ENCODE measurements around the gene HPS4.
"Not testable (repeated sequence)": the region's sequence is repeated elsewhere in the genome, so short reads cannot be mapped to it uniquely, and the experiment has no call there.

Gene HPS4

DNA sequence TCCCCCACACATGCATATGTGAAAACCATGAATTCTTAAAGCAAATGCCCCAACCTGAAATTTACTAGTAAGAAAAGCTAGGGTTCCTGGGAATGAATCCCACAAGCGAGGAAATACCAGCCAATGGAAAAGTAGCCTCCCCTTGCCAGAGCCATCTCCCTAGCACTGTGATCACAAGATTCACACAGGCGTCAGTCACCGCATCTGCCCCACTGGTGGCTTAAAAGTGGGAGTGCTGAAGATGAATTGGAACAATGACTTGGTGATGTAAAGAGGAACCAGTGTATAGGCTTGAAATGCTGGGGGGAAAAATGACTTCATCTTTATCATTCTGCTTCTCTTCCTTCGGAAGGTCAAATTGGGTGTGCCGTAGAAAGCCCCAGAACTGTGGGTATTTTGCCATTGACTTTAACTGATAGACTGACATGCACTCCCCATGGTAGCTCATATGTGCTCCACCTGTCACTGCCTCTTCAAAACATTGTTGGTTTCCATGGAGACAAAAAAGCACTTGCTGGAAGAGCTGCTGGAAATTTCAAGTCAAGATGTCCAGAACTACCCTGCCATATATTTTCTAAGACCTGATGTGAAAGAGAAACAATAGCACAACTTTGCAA is 73.8 kb downstream of the HPS4 start:
- no peak for DNase-seq (ENCODE audit: low spot score)

DNA sequence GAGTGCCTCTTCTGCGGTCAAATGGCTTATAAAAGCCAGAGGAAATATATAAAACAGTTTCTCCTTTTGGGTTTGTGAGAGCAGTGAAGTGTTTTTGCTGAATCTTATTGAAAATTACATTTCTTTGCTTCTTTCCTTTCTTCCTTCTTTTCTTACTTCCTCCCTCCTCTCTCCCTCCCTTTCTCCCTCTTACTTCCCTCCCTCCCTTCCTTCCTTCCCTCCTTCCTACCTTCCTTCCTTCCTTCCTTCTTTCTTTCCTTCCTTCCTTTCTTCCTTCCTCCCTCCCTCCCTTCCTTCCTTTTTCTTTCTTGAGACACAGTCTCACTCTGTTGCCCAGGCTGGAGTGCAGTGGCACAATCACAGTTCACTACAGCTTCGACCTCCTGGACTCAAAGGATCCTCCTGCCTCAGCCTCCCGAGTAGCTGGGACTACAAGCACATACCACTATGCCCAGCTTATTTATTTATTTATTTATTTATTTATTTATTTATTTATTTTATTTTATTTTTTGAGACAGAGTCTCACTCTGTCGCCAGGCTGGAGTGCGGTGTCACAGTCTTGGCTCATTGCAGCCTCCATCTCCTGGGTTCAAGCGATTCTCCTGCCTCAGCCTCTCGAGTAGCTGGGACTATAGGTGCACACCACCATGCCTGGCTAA is 74.9 kb downstream of the HPS4 start:
- DNase-seq (ENCODE audit: low spot score), result not testable (repeated sequence)

DNA sequence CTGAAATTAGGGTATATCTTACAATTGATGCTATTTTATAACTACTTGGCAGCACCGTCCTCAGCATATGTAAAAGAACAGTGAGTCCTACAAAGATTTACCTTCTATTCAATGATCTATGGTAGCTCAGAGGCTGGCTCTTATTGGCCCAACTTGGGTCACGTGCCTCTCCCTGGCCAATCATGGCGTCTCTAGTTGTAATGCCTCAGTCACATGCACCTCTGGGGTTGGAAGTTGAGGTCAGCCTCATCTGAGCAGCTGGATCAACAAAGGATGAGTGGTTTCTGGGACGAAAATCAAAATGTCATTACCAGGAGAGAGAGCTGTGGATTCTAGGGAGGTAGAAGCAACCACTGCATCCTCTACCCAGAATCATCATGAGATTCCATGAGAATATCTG is 77.5 kb downstream of the HPS4 start:
- DNase-seq (ENCODE audit: low spot score), result no peak

DNA sequence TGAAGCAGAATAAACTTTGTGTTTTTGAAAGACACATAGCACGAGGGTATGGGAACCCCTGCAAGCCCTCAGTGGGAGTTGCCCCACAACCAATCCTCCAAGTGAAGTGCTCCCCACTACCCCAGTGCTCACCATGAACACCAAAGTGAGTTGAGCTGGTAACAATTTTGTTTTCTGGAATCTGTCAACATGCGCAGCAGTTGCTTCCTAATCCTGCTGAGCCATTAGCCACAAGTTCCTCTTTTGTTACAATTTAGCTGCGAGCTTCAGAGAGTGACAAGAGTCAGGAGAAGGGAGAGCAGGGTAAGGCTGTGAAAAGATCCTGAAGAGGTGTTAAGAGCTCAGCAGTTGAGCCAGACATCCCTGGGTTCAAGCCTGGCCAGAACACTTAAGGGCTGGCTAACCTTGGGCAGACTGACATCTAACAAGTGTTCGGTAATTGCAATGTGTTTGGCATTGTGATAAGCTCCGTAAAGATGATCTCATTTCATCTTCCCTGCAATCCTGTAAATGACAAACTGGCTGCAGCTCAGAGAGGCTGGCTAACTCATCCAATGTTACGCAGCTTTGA is 78.6 kb downstream of the HPS4 start:
- DNase-seq (ENCODE audit: low spot score), result no peak

- no peak for DNase-seq (ENCODE audit: low spot score)
These were observed 81.9 kb downstream of the HPS4 start for GRCh38 chr22:26401726-26402125.
